HL-60 (cell line): ENCODE measurements around the gene ZNF439.

Experiments
- DNase-seq, 2 experiments: peaks; one replicate each; pipeline ENCODE4 v3.0.0-alpha.2; 2010 to 2020; ENCODE audit warnings: low read depth in 1 of 2, low spot score in 1 of 2
- H3K27ac ChIP-seq: fragments of 250-450 bp; sonication (Bioruptor Pico); replicated peaks from 2 replicates; pipeline ENCODE4 v1.5.1; 2020; ENCODE audit warnings: mild to moderate bottlenecking, moderate library complexity
- H3K27me3 ChIP-seq: fragments of 250-450 bp; sonication (Bioruptor Pico); 2 replicates; pipeline ENCODE4 v1.5.1; 2021; ENCODE audit warnings: mild to moderate bottlenecking, moderate library complexity; ENCODE audit not compliant: insufficient read depth, poor library complexity, severe bottlenecking
- H3K4me3 ChIP-seq: replicated peaks from 2 replicates; pipeline ENCODE4 v1.5.1; 2011; ENCODE audit warnings: mild to moderate bottlenecking, control low read depth, low read length; ENCODE audit not compliant: insufficient read depth
- CTCF ChIP-seq: IDR thresholded peaks from one replicate; pipeline ENCODE4 v1.5.1; 2011; ENCODE audit warnings: low read length, control low read depth, inconsistent platforms; ENCODE audit not compliant: insufficient read depth
- GABPA ChIP-seq: IDR thresholded peaks from 2 replicates; pipeline ENCODE4 v1.6.1; 2012; ENCODE audit warnings: low read depth
- POLR2AphosphoS5 ChIP-seq: IDR thresholded peaks from 2 replicates; pipeline ENCODE4 v1.6.1; 2012; ENCODE audit warnings: low read depth
- REST ChIP-seq: IDR thresholded peaks from 2 replicates; pipeline ENCODE4 v1.6.1; 2012; ENCODE audit warnings: low read depth; ENCODE audit not compliant: insufficient replicate concordance
- SPI1 ChIP-seq: IDR thresholded peaks from 2 replicates; pipeline ENCODE4 v1.6.1; 2012; ENCODE audit warnings: low read depth, mild to moderate bottlenecking, borderline replicate concordance

ZNF439 gene

GRCh38 chr19:11813703-11814028 lies 34.9 kb upstream of the ZNF439 start:
- TF ChIP-seq GABPA = no peak
- TF ChIP-seq CTCF = no peak
- no peak for TF ChIP-seq POLR2AphosphoS5
- TF ChIP-seq REST = no peak
- TF ChIP-seq SPI1 = no peak
- Histone ChIP-seq H3K27ac (peak overlapping the region; percentile 91), H3K27me3 (no peaks in the 10 kb centered on the region), H3K4me3 (peak overlapping the region; percentile 60)
- no peak for DNase-seq

- TF ChIP-seq POLR2AphosphoS5 = peak; percentile 83
- no peak for TF ChIP-seq CTCF
- TF ChIP-seq REST = peak; percentile 67
- no peaks in the 10 kb centered on the region for H3K27me3 ChIP-seq
- H3K27ac ChIP-seq = peak within 1 kb of the TSS; percentile 91
- DNase-seq = peak; percentile 59 to 95
- peak within 1 kb of the TSS; percentile 60 for H3K4me3 ChIP-seq
Observed at GRCh38 chr19:11814029-11814699, 34.4 kb upstream of the ZNF439 start, which contains the start of gene ZNF440. Gene ZNF440, plus strand, starts transcription at chr19:11814273. Its CDS starts 175 bp downstream, at chr19:11814448.

GRCh38 chr19:11814700-11815035 lies 33.9 kb upstream of the ZNF439 start:
- peak in 1 of 2 experiments; percentile 19 for DNase-seq
- no peak for TF ChIP-seq SPI1
- no peak for TF ChIP-seq POLR2AphosphoS5
- TF ChIP-seq GABPA = no peak
- no peak for TF ChIP-seq CTCF
- no peak for TF ChIP-seq REST
- H3K27ac ChIP-seq = peak overlapping the region; percentile 91

More at GRCh38 chr19:11814700-11815035, 33.9 kb upstream of the ZNF439 start:
- H3K4me3 ChIP-seq = peak overlapping the region; percentile 60
- no peaks in the 10 kb centered on the region for H3K27me3 ChIP-seq
